ENCODE data around the gene SLC35G6. TPM values are rescaled to one million over a fixed set of nuclear protein-coding genes. Genes with fewer than 3 reads are reported as not detected.

The SLC35G6 gene
- polyA plus RNA-seq, 2 of the 4 experiments (the other 2 are of a cell fraction): not detected

- Histone ChIP-seq H3K27ac (peak overlapping the region; percentile 91 to 97), H3K4me2 (peak overlapping the region; percentile 98), H3K9me3 (no peaks in the 10 kb centered on the region), H3K4me1 (peaks cover 40% of the 10 kb centered on the region), H3K4me3 (peak overlapping the region; percentile 70)
- POLR2A ChIA-PET: interaction anchor here (0.5 to 3.6 kb wide), 35 partner anchors 8 to 671 kb away, joined by 3 to 33 read pairs (median 5); partner anchors contain the start of genes CD68, CHRNB1, PLSCR3 and SENP3
- peak; percentile 68 to 81 for ATAC-seq
- FAIRE-seq: no peak
- peak; percentile 96 for DNase-seq (ENCODE audit: low read depth in 1 of 2, low spot score in 1 of 2)
- 4% methylated on average over 38 of the region's 38 CpGs for WGBS (ENCODE audit: missing lambda C conversion rate)
- CTCF ChIA-PET: interaction anchor here (0.6 to 4.9 kb wide), 4 partner anchors 21 to 852 kb away, joined by 3 to 30 read pairs (median 6); partner anchors contain the start of gene TMEM95
- TF ChIP-seq CEBPB (IDR thresholded peaks at IDR 0.05): no peak
- TF ChIP-seq HEYL (CRISPR knock-in tag; IDR thresholded peaks at IDR 0.05): no peak
- no peak for TF ChIP-seq RFX5 (IDR thresholded peaks at IDR 0.05)
- no peak for TF ChIP-seq PBX3 (IDR thresholded peaks at IDR 0.05)
- TF ChIP-seq RNF2 (IDR thresholded peaks at IDR 0.05; ENCODE audit: borderline replicate concordance, low read depth): no peak
- no peak for TF ChIP-seq EHF (CRISPR knock-in tag; IDR thresholded peaks at IDR 0.05)
- no peak for TF ChIP-seq NR3C1 (IDR thresholded peaks at IDR 0.05)
- TF ChIP-seq HOXA7 (CRISPR knock-in tag; IDR thresholded peaks at IDR 0.05): peak; percentile 81; the same call in 1 of the 2 replicates
- no peak for TF ChIP-seq HDAC2 (IDR thresholded peaks at IDR 0.05)
- no peak for TF ChIP-seq CBX8 (IDR thresholded peaks at IDR 0.05)
- no peak for TF ChIP-seq ZNF302 (CRISPR knock-in tag; IDR thresholded peaks at IDR 0.05)
- TF ChIP-seq CTCF (IDR thresholded peaks at IDR 0.05): no peak
- TF ChIP-seq ZFP36 (IDR thresholded peaks at IDR 0.05; ENCODE audit: borderline replicate concordance, partially characterized antibody): no peak
- TF ChIP-seq, protein P1, sequence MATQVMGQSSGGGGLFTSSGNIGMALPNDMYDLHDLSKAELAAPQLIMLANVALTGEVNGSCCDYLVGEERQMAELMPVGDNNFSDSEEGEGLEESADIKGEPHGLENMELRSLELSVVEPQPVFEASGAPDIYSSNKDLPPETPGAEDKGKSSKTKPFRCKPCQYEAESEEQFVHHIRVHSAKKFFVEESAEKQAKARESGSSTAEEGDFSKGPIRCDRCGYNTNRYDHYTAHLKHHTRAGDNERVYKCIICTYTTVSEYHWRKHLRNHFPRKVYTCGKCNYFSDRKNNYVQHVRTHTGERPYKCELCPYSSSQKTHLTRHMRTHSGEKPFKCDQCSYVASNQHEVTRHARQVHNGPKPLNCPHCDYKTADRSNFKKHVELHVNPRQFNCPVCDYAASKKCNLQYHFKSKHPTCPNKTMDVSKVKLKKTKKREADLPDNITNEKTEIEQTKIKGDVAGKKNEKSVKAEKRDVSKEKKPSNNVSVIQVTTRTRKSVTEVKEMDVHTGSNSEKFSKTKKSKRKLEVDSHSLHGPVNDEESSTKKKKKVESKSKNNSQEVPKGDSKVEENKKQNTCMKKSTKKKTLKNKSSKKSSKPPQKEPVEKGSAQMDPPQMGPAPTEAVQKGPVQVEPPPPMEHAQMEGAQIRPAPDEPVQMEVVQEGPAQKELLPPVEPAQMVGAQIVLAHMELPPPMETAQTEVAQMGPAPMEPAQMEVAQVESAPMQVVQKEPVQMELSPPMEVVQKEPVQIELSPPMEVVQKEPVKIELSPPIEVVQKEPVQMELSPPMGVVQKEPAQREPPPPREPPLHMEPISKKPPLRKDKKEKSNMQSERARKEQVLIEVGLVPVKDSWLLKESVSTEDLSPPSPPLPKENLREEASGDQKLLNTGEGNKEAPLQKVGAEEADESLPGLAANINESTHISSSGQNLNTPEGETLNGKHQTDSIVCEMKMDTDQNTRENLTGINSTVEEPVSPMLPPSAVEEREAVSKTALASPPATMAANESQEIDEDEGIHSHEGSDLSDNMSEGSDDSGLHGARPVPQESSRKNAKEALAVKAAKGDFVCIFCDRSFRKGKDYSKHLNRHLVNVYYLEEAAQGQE (IDR thresholded peaks at IDR 0.05): no peak
- TF ChIP-seq ZC3H11A (IDR thresholded peaks at IDR 0.05): no peak
- TF ChIP-seq, protein P2, sequence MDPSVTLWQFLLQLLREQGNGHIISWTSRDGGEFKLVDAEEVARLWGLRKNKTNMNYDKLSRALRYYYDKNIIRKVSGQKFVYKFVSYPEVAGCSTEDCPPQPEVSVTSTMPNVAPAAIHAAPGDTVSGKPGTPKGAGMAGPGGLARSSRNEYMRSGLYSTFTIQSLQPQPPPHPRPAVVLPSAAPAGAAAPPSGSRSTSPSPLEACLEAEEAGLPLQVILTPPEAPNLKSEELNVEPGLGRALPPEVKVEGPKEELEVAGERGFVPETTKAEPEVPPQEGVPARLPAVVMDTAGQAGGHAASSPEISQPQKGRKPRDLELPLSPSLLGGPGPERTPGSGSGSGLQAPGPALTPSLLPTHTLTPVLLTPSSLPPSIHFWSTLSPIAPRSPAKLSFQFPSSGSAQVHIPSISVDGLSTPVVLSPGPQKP (IDR thresholded peaks at IDR 0.05; ENCODE audit: low read depth, low read length): no peak
- TF ChIP-seq, protein P3, sequence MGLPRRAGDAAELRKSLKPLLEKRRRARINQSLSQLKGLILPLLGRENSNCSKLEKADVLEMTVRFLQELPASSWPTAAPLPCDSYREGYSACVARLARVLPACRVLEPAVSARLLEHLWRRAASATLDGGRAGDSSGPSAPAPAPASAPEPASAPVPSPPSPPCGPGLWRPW (IDR thresholded peaks at IDR 0.05): no peak
- peak; percentile 34 for TF ChIP-seq BHLHE40 (IDR thresholded peaks at IDR 0.05; ENCODE audit: low read depth, low read length)
- TF ChIP-seq, protein P4, sequence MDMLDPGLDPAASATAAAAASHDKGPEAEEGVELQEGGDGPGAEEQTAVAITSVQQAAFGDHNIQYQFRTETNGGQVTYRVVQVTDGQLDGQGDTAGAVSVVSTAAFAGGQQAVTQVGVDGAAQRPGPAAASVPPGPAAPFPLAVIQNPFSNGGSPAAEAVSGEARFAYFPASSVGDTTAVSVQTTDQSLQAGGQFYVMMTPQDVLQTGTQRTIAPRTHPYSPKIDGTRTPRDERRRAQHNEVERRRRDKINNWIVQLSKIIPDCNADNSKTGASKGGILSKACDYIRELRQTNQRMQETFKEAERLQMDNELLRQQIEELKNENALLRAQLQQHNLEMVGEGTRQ (IDR thresholded peaks at IDR 0.05): peak; percentile 30; the same call in 1 of the 2 replicates
- no peak for TF ChIP-seq RAD21 (conservative IDR thresholded peaks at IDR 0.05 in 1 of 2, IDR thresholded peaks at IDR 0.05 in 1 of 2)
- no peak for TF ChIP-seq FOXS1 (CRISPR knock-in tag; IDR thresholded peaks at IDR 0.05)
- TF ChIP-seq, protein P5, sequence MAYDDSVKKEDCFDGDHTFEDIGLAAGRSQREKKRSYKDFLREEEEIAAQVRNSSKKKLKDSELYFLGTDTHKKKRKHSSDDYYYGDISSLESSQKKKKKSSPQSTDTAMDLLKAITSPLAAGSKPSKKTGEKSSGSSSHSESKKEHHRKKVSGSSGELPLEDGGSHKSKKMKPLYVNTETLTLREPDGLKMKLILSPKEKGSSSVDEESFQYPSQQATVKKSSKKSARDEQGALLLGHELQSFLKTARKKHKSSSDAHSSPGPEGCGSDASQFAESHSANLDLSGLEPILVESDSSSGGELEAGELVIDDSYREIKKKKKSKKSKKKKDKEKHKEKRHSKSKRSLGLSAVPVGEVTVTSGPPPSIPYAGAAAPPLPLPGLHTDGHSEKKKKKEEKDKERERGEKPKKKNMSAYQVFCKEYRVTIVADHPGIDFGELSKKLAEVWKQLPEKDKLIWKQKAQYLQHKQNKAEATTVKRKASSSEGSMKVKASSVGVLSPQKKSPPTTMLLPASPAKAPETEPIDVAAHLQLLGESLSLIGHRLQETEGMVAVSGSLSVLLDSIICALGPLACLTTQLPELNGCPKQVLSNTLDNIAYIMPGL (CRISPR knock-in tag; IDR thresholded peaks at IDR 0.05; ENCODE audit: borderline replicate concordance): no peak; the same call in 1 of the 2 replicates
- TF ChIP-seq JUNB (IDR thresholded peaks at IDR 0.05): no peak
- no peak for TF ChIP-seq JUN (IDR thresholded peaks at IDR 0.05)
- no peak for TF ChIP-seq ZSCAN20 (CRISPR knock-in tag; IDR thresholded peaks at IDR 0.05)
- TF ChIP-seq NFE2L2 (conservative IDR thresholded peaks at IDR 0.05; ENCODE audit: low read length): no peak
- TF ChIP-seq SREBF2 (IDR thresholded peaks at IDR 0.05): no peak
- TF ChIP-seq NPAS2 (CRISPR knock-in tag; IDR thresholded peaks at IDR 0.05; ENCODE audit: borderline replicate concordance): no peak
- no peak for TF ChIP-seq RCOR1 (IDR thresholded peaks at IDR 0.05; ENCODE audit: low read depth, low read length)
These were observed 2.2 kb downstream of the SLC35G6 start for GRCh38 chr17:7483255-7484066.

Measured in A549 (cell line).